K562 (cell line): ENCODE data around the gene MAGEA9B. TPM values are rescaled to one million over a fixed set of nuclear protein-coding genes. Genes with fewer than 3 reads are reported as not detected.

ENCODE experiments used
- ATAC-seq: fragments of 200-7000 bp; cut with Tn5 transposase; 3 replicates; pipeline ENCODE4 v1.9.1; 2020; ENCODE audit warnings: moderate library complexity
- BruUV-seq: library from RNA; stranded (reverse); fragments of 400-500 nt; replicated peaks from 2 replicates; lab custom pipeline; 2021; lab: Mats Ljungman, UMichigan
- CTCF ChIA-PET: fragments of 300-600 bp; formaldehyde crosslinking; extraction: SDS; loops from one replicate; lab custom pipeline; 2021; ENCODE audit warnings: low intra/inter-chr PET ratio; lab: Yijun Ruan, JAX
- POLR2A ChIA-PET: fragments of 300-600, 350-650 bp; sonication (Branson Sonifier 250); formaldehyde crosslinking; extraction: SDS; loops from one replicate; lab custom pipeline; 2021; ENCODE audit warnings: antibody characterized with exemption, inconsistent platforms; lab: Yijun Ruan, JAX
- DNase-seq, 4 experiments: peaks; one replicate each; pipeline versions ENCODE4 v3.0.0 to v3.0.0-alpha.2; 2011 to 2018; ENCODE audit warnings: low spot score in 3 of 4, mixed read lengths in 3 of 4; ENCODE audit errors: extremely low read depth in 1 of 4
- FAIRE-seq: peaks from 2 replicates; lab custom pipeline; 2011; peaks lifted over from hg19 to GRCh38; lab: Jason Lieb, UNC
- H2AFZ ChIP-seq: 2 replicates; pipeline ENCODE4 v1.6.0; 2011; ENCODE audit warnings: low read depth, low read length, control low read depth, inconsistent platforms
- H3K27ac ChIP-seq: fragments of 200-600 bp; 3 replicates; pipeline ENCODE4 v1.8.0; 2011; ENCODE audit warnings: low read depth, mild to moderate bottlenecking, control low read depth, inconsistent platforms, low read length, moderate library complexity, mixed read lengths; ENCODE audit errors: extremely low read depth
- H3K27me3 ChIP-seq, 2 experiments: fragments of 300-600 bp in 1 of 2; 2 replicates in 1 of 2; 3 replicates in 1 of 2; pipeline versions ENCODE4 v1.6.0 to v1.8.0; 2011; ENCODE audit warnings: inconsistent platforms in 2 of 2, low read length in 2 of 2, mild to moderate bottlenecking in 1 of 2, mixed read lengths in 1 of 2, moderate library complexity in 1 of 2; ENCODE audit not compliant: control insufficient read depth in 2 of 2, insufficient read depth in 2 of 2
- H3K36me3 ChIP-seq: fragments of 300-600 bp; 3 replicates; pipeline ENCODE4 v1.8.0; 2011; ENCODE audit warnings: mild to moderate bottlenecking, low read length, inconsistent platforms; ENCODE audit not compliant: control insufficient read depth, insufficient read depth
- H3K4me1 ChIP-seq, 2 experiments: fragments of 200-600 bp in 1 of 2; replicated peaks in 1 of 2; 2 replicates in 1 of 2; 3 replicates in 1 of 2; pipeline versions ENCODE4 v1.5.1 to v1.8.0; 2011; ENCODE audit warnings: inconsistent platforms in 2 of 2, low read length in 2 of 2, mild to moderate bottlenecking in 1 of 2, mixed read lengths in 1 of 2, moderate library complexity in 1 of 2; ENCODE audit not compliant: control insufficient read depth in 2 of 2, insufficient read depth in 2 of 2
- H3K4me2 ChIP-seq: 2 replicates; pipeline ENCODE4 v1.6.1; 2011; ENCODE audit warnings: low read length, control low read depth, inconsistent platforms, mixed read lengths; ENCODE audit not compliant: insufficient read depth
- H3K4me3 ChIP-seq: fragments of 200-600 bp; sonication (generic), shearing (Covaris generic); 2 replicates; pipeline ENCODE4 v1.5.1; 2016; ENCODE audit warnings: control low read depth, inconsistent platforms
- H3K79me2 ChIP-seq: fragments of 200-600 bp; 3 replicates; pipeline ENCODE4 v1.8.0; 2011; ENCODE audit warnings: low read length, inconsistent platforms; ENCODE audit not compliant: control insufficient read depth, insufficient read depth
- H3K9ac ChIP-seq, 2 experiments: 2 replicates each; pipeline versions ENCODE4 v1.6.0 to v1.6.1; 2011; ENCODE audit warnings: low read depth in 2 of 2, low read length in 2 of 2, control low read depth in 1 of 2, inconsistent platforms in 1 of 2, mild to moderate bottlenecking in 1 of 2, mixed read lengths in 1 of 2; ENCODE audit not compliant: insufficient read depth in 1 of 2
- H3K9me1 ChIP-seq: one replicate; pipeline ENCODE4 v1.6.0; 2011; ENCODE audit warnings: inconsistent platforms, mild to moderate bottlenecking, low read length, moderate library complexity; ENCODE audit not compliant: control insufficient read depth, insufficient read depth
- H3K9me3 ChIP-seq: replicated peaks from 2 replicates; pipeline ENCODE4 v1.5.1; 2011; ENCODE audit warnings: low read depth, low read length, inconsistent platforms; ENCODE audit not compliant: control insufficient read depth, insufficient read depth
- H4K20me1 ChIP-seq: replicated peaks from 2 replicates; pipeline ENCODE4 v1.6.1; 2011; ENCODE audit warnings: low read length, inconsistent platforms, mixed read lengths; ENCODE audit not compliant: control insufficient read depth, insufficient read depth
- CBX3 ChIP-seq, 2 experiments: IDR thresholded peaks; 1 replicate in 1 of 2; 2 replicates in 1 of 2; pipeline ENCODE4 v1.6.1; 2012; ENCODE audit warnings: inconsistent platforms in 2 of 2, low read length in 2 of 2, borderline replicate concordance in 1 of 2, control low read depth in 1 of 2
- POLR3G ChIP-seq: IDR thresholded peaks from 2 replicates; pipeline ENCODE4 v1.6.1; 2011; ENCODE audit not compliant: insufficient read length, insufficient replicate concordance; ENCODE audit errors: extremely low read depth
- ZNF444 ChIP-seq: fragments of 250-450 bp; sonication (Bioruptor Pico); IDR thresholded peaks from 2 replicates; pipeline ENCODE4 v1.4.0; 2020; ENCODE audit warnings: mild to moderate bottlenecking, moderate library complexity
- WGBS: fragments of 100-300 bp; shearing (Covaris generic); methylation state at CpG from one replicate; pipeline ENCODE4 v1.1.6; 2016; ENCODE audit warnings: low coverage, mixed read lengths; ENCODE audit not compliant: insufficient coverage; ENCODE audit errors: missing lambda C conversion rate; 5-methylcytosine and 5-hydroxymethylcytosine counted together
- in situ Hi-C: fragments of 300-500 bp; cut with MboI; formaldehyde crosslinking; loops from 4 replicates; pipeline ENCODE4 v1.15.0; 2018; ENCODE audit warnings: inconsistent platforms, mixed read lengths
- intact Hi-C: fragments of 100-400 bp; cut with micrococcal nuclease; formaldehyde crosslinking; loops from 2 replicates; pipeline ENCODE4 v1.14.2; 2022
- polyA plus RNA-seq, 8 experiments: library from polyadenylated mRNA; depleted of rRNA in 4 of 8; stranded (reverse) in 5 of 8; unstranded in 3 of 8; fragments of >200 nt; fragmentation: Nextera tagmentation in 2 of 8; fragmentation: Illumina TruSeq in 1 of 8; extraction: Ambion mirVana in 2 of 8; extraction: Trizol in 1 of 8; gene quantifications; 2 replicates each; pipeline versions ENCODE4 v1.2.1 to v1.2.3, GENCODE V29; 2011 to 2014; ENCODE audit warnings: inconsistent platforms in 1 of 8, missing spikeins in 1 of 8
- total RNA-seq, 7 experiments: library from RNA; depleted of rRNA in 6 of 7; stranded (reverse); fragments of >200 nt in 6 of 7; fragmentation: Illumina TruSeq in 2 of 7; extraction: Trizol in 2 of 7; gene quantifications; 2 replicates each; pipeline versions ENCODE4 v1.2.1 to v1.2.3, GENCODE V29; 2011 to 2021; ENCODE audit warnings: low replicate concordance in 1 of 7
- TF ChIP-seq, protein P1 (sequence below): fragments of 450-650 bp; formaldehyde crosslinking; IDR thresholded peaks from 2 replicates; pipeline ENCODE4 v1.4.0; 2022; ENCODE audit warnings: mild to moderate bottlenecking, moderate library complexity

Gene MAGEA9B
- total and polyA plus RNA-seq, 9 of the 15 experiments (the other 6 are each of a cell fraction or from before 2014, with no cell fraction given), result 11.2 to 31.2 (median 14.1) TPM

GRCh38 chrX:149569770-149570169 lies 17.5 kb downstream of the MAGEA9B start:
- FAIRE-seq, result no peak
- Histone ChIP-seq H3K27ac (no peak overlapping the region), H3K9me3 (no peaks in the 10 kb centered on the region), H3K4me3 (no peak overlapping the region), H3K4me1 (peaks cover 0 to 3% of the 10 kb centered on the region in 2 experiments; a peak in 2 of 5 replicates), H2AFZ (no peak overlapping the region), H3K9me1 (no peaks in the 10 kb centered on the region), H3K27me3 (0 out of 5 replicates have a peak, but pooled peaks cover 0 to 4% of the 10 kb centered on the region in 2 experiments), H4K20me1 (no peaks in the 10 kb centered on the region), H3K36me3 (no peaks in the 10 kb centered on the region), H3K9ac (no peak overlapping the region), H3K79me2 (no peaks in the 10 kb centered on the region), H3K4me2 (no peak overlapping the region)
- no TSS peak for BruUV-seq
- no peak for ATAC-seq
- in situ Hi-C loops, result loop anchor here (10.0 kb wide), 1 partner anchor 55 kb away; no protein-coding TSS in a partner anchor
- intact Hi-C loops, result no loop called here
- WGBS, result 0% methylated on average over 2 of the region's 2 CpGs
- ChIA-PET POLR2A (no interaction called here), CTCF (no interaction called here)
- no peak for DNase-seq
- TF ChIP-seq, protein P1, sequence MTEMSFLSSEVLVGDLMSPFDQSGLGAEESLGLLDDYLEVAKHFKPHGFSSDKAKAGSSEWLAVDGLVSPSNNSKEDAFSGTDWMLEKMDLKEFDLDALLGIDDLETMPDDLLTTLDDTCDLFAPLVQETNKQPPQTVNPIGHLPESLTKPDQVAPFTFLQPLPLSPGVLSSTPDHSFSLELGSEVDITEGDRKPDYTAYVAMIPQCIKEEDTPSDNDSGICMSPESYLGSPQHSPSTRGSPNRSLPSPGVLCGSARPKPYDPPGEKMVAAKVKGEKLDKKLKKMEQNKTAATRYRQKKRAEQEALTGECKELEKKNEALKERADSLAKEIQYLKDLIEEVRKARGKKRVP (CRISPR knock-in tag), result no peak
- TF ChIP-seq CBX3 (IDR thresholded peaks at IDR 0.05; ENCODE audit: borderline replicate concordance in 1 of 2, low read length in 2 of 2) (no peak), ZNF444 (CRISPR knock-in tag) (no peak), POLR3G (no peak)
